GM12892 (cell line): Measurements from ENCODE around the gene BMP5.

Experiments used
- POLR2A ChIP-seq: IDR thresholded peaks from 2 replicates; pipeline ENCODE4 v1.6.1; 2011; ENCODE audit warnings: low read depth, low read length, control low read depth
- POLR2AphosphoS5 ChIP-seq: IDR thresholded peaks from 2 replicates; pipeline ENCODE4 v1.6.1; 2011; ENCODE audit warnings: low read depth, low read length, control low read depth
- TAF1 ChIP-seq: IDR thresholded peaks from 2 replicates; pipeline ENCODE4 v1.6.1; 2011; ENCODE audit warnings: low read depth, mild to moderate bottlenecking, control low read depth, low read length, borderline replicate concordance

GRCh38 chr6:55777469-55777868 is 97.9 kb downstream of the BMP5 start:
- TF ChIP-seq TAF1 = no peak
- no peak for TF ChIP-seq POLR2AphosphoS5
- TF ChIP-seq POLR2A = no peak
